Measurements from ENCODE around the gene AVEN. TPM values are rescaled to one million over a fixed set of nuclear protein-coding genes. Genes with fewer than 3 reads are reported as not detected.

AVEN gene
- total and polyA plus RNA-seq, 2 donors from 2014 or later: 6.4 to 7.1 TPM

DNA sequence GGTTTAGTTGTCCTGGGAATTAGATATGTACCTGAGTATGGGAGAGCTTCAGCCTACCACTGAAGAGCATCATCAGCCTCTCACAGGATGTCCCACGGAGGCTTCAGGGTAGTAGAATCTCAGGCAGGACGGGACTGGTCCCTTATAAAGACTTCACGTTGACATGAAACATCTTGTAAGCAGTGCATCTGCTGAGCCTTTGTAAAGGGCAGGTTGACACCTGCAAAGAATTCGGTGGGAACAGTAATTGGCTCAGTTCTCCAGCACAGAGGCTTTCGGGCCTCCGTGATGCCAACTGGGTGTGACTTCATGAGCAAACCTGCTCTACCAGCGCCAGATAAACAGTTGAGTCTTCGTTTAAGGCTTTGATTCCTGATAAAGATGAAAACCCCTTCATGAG is 26.9 kb upstream of the AVEN start:
- intact Hi-C loops (cut with DNase I): loop anchor here (10.0 kb wide), 1 partner anchor 149 kb away; the partner anchor contains the start of gene KATNBL1
- DNase-seq: no peak

DNA sequence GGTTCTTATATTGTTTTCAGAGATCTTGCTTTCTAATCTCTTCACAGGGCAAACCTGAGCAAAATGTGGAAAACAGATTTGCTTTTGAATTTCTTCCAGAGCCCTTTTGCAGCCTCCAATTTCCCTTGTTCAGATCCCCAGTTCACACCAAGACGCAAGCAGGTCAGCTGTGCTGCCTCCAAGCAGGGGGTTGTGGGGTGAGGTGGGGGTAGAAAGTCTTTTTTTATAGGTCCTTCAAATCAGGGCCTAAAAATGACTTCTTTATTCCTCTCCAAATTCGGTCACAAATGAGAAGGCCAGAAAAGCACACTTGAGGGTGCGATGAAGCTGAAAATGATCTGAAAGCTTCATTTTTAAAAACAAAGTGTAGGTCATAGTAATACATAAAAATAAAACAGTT is 26.3 kb upstream of the AVEN start:
- Histone ChIP-seq H3K36me3 (ENCODE audit: control insufficient read depth in 2 of 3, insufficient read depth in 3 of 3, low read length in 3 of 3) (no peaks in the 10 kb centered on the region), H3K4me1 (ENCODE audit: control insufficient read depth in 2 of 3, insufficient read depth in 2 of 3, low read depth in 1 of 3, low read length in 3 of 3) (no peaks in the 10 kb centered on the region), H3K9ac (ENCODE audit: low read length in 3 of 3) (no peak overlapping the region), H3K27ac (ENCODE audit: low read depth in 2 of 2, low read length in 2 of 2) (no peak overlapping the region), H3K9me3 (ENCODE audit: control insufficient read depth in 2 of 3, insufficient read depth in 1 of 3, low read length in 3 of 3) (no peaks in the 10 kb centered on the region), H3K4me3 (ENCODE audit: low read length in 3 of 3) (no peak overlapping the region), H3K27me3 (ENCODE audit: control insufficient read depth, insufficient read depth, low read length) (no peaks in the 10 kb centered on the region)
- TF ChIP-seq, protein P1, sequence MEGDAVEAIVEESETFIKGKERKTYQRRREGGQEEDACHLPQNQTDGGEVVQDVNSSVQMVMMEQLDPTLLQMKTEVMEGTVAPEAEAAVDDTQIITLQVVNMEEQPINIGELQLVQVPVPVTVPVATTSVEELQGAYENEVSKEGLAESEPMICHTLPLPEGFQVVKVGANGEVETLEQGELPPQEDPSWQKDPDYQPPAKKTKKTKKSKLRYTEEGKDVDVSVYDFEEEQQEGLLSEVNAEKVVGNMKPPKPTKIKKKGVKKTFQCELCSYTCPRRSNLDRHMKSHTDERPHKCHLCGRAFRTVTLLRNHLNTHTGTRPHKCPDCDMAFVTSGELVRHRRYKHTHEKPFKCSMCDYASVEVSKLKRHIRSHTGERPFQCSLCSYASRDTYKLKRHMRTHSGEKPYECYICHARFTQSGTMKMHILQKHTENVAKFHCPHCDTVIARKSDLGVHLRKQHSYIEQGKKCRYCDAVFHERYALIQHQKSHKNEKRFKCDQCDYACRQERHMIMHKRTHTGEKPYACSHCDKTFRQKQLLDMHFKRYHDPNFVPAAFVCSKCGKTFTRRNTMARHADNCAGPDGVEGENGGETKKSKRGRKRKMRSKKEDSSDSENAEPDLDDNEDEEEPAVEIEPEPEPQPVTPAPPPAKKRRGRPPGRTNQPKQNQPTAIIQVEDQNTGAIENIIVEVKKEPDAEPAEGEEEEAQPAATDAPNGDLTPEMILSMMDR (IDR thresholded peaks at IDR 0.05; ENCODE audit: borderline replicate concordance, extremely low read depth, insufficient read depth): no peak
- intact Hi-C loops (cut with DNase I): loop anchor here (10.0 kb wide), 1 partner anchor 150 kb away; the partner anchor contains the start of gene KATNBL1
- FAIRE-seq (no peak), DNase-seq (no peak)

More for the DNA sequence above, 26.9 kb upstream of the AVEN start:
- no peaks in the 10 kb centered on the region for H3K36me3 ChIP-seq (ENCODE audit: control insufficient read depth in 2 of 3, insufficient read depth in 3 of 3, low read length in 3 of 3)
- no peak overlapping the region for H3K27ac ChIP-seq (ENCODE audit: low read depth in 2 of 2, low read length in 2 of 2)
- no peaks in the 10 kb centered on the region for H3K9me3 ChIP-seq (ENCODE audit: control insufficient read depth in 2 of 3, insufficient read depth in 1 of 3, low read length in 3 of 3)
- no peak overlapping the region for H3K4me3 ChIP-seq (ENCODE audit: low read length in 3 of 3)
- H3K27me3 ChIP-seq (ENCODE audit: control insufficient read depth, insufficient read depth, low read length): no peaks in the 10 kb centered on the region
- H3K4me1 ChIP-seq (ENCODE audit: control insufficient read depth in 2 of 3, insufficient read depth in 2 of 3, low read depth in 1 of 3, low read length in 3 of 3): no peaks in the 10 kb centered on the region
- FAIRE-seq: no peak
- H3K9ac ChIP-seq (ENCODE audit: low read length in 3 of 3): no peak overlapping the region
- TF ChIP-seq, protein P1 (IDR thresholded peaks at IDR 0.05; ENCODE audit: borderline replicate concordance, extremely low read depth, insufficient read depth): no peak

DNA sequence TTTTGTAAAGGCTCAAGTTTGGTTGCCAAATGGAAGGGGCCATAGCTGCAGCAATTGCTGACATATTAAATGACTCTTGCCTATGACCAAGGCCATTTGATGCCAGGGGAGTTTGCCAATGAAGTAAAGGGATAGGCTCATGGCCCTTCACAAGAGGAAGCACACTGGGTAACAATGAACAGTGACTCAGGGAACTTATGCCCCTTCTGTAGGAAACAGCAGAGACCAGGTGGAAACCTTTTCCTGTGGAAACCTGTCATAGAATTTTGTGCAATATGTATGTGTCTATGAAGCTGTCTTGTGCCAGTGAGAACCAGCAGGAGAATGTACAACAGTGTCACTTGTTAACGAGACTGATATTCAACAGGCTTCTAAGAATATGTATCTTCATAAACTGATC is 25.4 kb upstream of the AVEN start:
- FAIRE-seq: no peak
- no peaks in the 10 kb centered on the region for H3K4me1 ChIP-seq (ENCODE audit: control insufficient read depth in 2 of 3, insufficient read depth in 2 of 3, low read depth in 1 of 3, low read length in 3 of 3)
- no peaks in the 10 kb centered on the region for H3K9me3 ChIP-seq (ENCODE audit: control insufficient read depth in 2 of 3, insufficient read depth in 1 of 3, low read length in 3 of 3)
- no peaks in the 10 kb centered on the region for H3K27me3 ChIP-seq (ENCODE audit: control insufficient read depth, insufficient read depth, low read length)
- no peaks in the 10 kb centered on the region for H3K36me3 ChIP-seq (ENCODE audit: control insufficient read depth in 2 of 3, insufficient read depth in 3 of 3, low read length in 3 of 3)
- TF ChIP-seq, protein P1 (IDR thresholded peaks at IDR 0.05; ENCODE audit: borderline replicate concordance, extremely low read depth, insufficient read depth): no peak
- no peak overlapping the region for H3K27ac ChIP-seq (ENCODE audit: low read depth in 2 of 2, low read length in 2 of 2)
- H3K4me3 ChIP-seq (ENCODE audit: low read length in 3 of 3): no peak overlapping the region
- DNase-seq: no peak
- intact Hi-C loops (cut with DNase I): loop anchor here (10.0 kb wide), 1 partner anchor 150 kb away; the partner anchor contains the start of gene KATNBL1
- H3K9ac ChIP-seq (ENCODE audit: low read length in 3 of 3): no peak overlapping the region

DNA sequence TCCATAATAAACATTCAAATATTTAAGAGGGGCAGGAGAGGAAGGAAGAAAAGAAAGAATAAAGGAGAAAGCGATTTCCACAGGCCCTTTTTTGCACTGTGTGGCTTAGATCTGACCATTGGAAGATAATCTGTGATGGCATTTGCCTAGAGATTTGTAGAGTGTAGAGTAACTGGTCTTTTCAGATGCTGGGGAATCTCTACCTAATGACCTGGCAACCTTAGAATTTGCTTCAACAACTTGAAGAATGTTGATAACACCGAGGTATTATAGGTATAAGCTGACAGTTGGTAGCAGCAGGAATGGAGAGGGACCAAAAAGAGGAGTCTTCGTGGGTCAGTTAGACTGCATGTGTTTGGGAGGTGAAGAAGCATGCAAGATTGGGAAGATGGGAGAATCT is 20.9 kb upstream of the AVEN start:
- FAIRE-seq (no peak), DNase-seq (no peak)
- Histone ChIP-seq H3K36me3 (ENCODE audit: control insufficient read depth in 2 of 3, insufficient read depth in 3 of 3, low read length in 3 of 3) (no peaks in the 10 kb centered on the region), H3K27ac (ENCODE audit: low read depth in 2 of 2, low read length in 2 of 2) (no peak overlapping the region), H3K4me3 (ENCODE audit: low read length in 3 of 3) (no peak overlapping the region), H3K27me3 (ENCODE audit: control insufficient read depth, insufficient read depth, low read length) (no peaks in the 10 kb centered on the region), H3K4me1 (ENCODE audit: control insufficient read depth in 2 of 3, insufficient read depth in 2 of 3, low read depth in 1 of 3, low read length in 3 of 3) (peaks cover 0 to 3% (median 3%) of the 10 kb centered on the region in 3 donors), H3K9me3 (ENCODE audit: control insufficient read depth in 2 of 3, insufficient read depth in 1 of 3, low read length in 3 of 3) (no peaks in the 10 kb centered on the region), H3K9ac (ENCODE audit: low read length in 3 of 3) (no peak overlapping the region)
- intact Hi-C loops (cut with DNase I): loop anchor here (10.0 kb wide), 1 partner anchor 155 kb away; the partner anchor contains the start of gene KATNBL1
- TF ChIP-seq, protein P1 (IDR thresholded peaks at IDR 0.05; ENCODE audit: borderline replicate concordance, extremely low read depth, insufficient read depth): no peak
